Naive B cell (primary cell): ENCODE results near the gene YAP1. TPM values are rescaled to one million over a fixed set of nuclear protein-coding genes. Genes with fewer than 3 reads are reported as not detected.

Experiments used
- ATAC-seq, 2 donors: fragments of 150-1000 bp; cut with Tn5 transposase; 2 replicates each; pipeline ENCODE4 v1.10.0; 2021; ENCODE audit warnings: low read depth in 2 of 2, mild to moderate bottlenecking in 2 of 2, moderate library complexity in 2 of 2
- DNase-seq: peaks from one replicate; pipeline ENCODE4 v3.0.0; 2022
- H3K27ac Mint-ChIP-seq, 6 donors: one replicate each; pipeline ENCODE4 v1.8.0; 2020 to 2022; ENCODE audit warnings: mild to moderate bottlenecking in 6 of 6, mixed read lengths in 6 of 6, moderate library complexity in 5 of 6, inconsistent platforms in 2 of 6
- H3K27me3 Mint-ChIP-seq, 3 donors: one replicate each; pipeline ENCODE4 v1.8.0; 2021 to 2022; ENCODE audit warnings: mixed read lengths in 3 of 3, mild to moderate bottlenecking in 1 of 3
- H3K36me3 Mint-ChIP-seq, 2 donors: one replicate each; pipeline ENCODE4 v1.8.0; 2020 to 2022; ENCODE audit warnings: mixed read lengths in 2 of 2, inconsistent platforms in 1 of 2, mild to moderate bottlenecking in 1 of 2
- H3K4me1 Mint-ChIP-seq, 3 donors: one replicate each; pipeline ENCODE4 v1.8.0; 2020 to 2022; ENCODE audit warnings: mixed read lengths in 3 of 3, inconsistent platforms in 1 of 3, mild to moderate bottlenecking in 1 of 3, moderate library complexity in 1 of 3
- H3K4me3 Mint-ChIP-seq, 8 donors: one replicate each; pipeline ENCODE4 v1.8.0; 2020 to 2022; ENCODE audit warnings: mild to moderate bottlenecking in 8 of 8, mixed read lengths in 8 of 8, moderate library complexity in 8 of 8, inconsistent platforms in 2 of 8
- H3K9me3 Mint-ChIP-seq, 7 donors: one replicate each; pipeline ENCODE4 v1.8.0; 2020 to 2022; ENCODE audit warnings: mixed read lengths in 7 of 7, mild to moderate bottlenecking in 5 of 7, inconsistent platforms in 2 of 7, moderate library complexity in 1 of 7
- polyA plus RNA-seq, 6 donors: library from polyadenylated mRNA; unstranded; fragments of 300-500 nt; fragmentation: Illumina TruSeq; gene quantifications; one replicate each; pipeline ENCODE4 v1.2.3, GENCODE V29; 2021; ENCODE audit warnings: low read depth in 6 of 6

YAP1 gene
- polyA plus RNA-seq, 6 donors from 2014 or later = not detected

GRCh38 chr11:102153082-102153481, 42.8 kb downstream of the YAP1 start:
- H3K4me3 Mint-ChIP-seq = no peak overlapping the region
- DNase-seq (no peak), ATAC-seq (no peak)
- no peak overlapping the region for H3K27ac Mint-ChIP-seq
- H3K4me1 Mint-ChIP-seq = no peaks in the 10 kb centered on the region
- no peaks in the 10 kb centered on the region for H3K36me3 Mint-ChIP-seq
- peaks cover 19 to 26% (median 22%) of the 10 kb centered on the region in 3 donors for H3K27me3 Mint-ChIP-seq
- peaks cover 0 to 2% (median 0%) of the 10 kb centered on the region in 7 donors for H3K9me3 Mint-ChIP-seq

DNA sequence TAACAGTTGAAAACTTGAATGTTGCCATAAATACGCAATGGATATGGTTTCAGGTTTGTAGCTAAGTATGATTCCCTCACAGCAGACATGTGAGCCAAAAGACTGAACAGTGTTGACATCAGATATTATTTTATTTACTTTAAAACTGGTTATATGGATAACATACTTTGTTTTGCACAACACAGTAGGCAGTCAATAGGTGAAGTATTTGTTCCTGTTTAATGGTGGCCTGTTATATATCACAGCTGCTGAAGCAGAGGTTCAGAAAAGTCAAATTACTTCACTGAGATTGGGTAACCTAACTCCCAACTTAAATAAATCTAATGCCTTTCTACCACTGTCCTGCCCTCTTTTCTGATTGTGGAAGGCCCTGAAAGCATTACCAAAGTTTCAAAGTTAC, 44.6 kb downstream of the YAP1 start:
- no peaks in the 10 kb centered on the region for H3K4me1 Mint-ChIP-seq
- H3K9me3 Mint-ChIP-seq = no peaks in the 10 kb centered on the region
- ATAC-seq (no peak), DNase-seq (no peak)
- H3K36me3 Mint-ChIP-seq = no peaks in the 10 kb centered on the region
- no peak overlapping the region for H3K27ac Mint-ChIP-seq
- H3K27me3 Mint-ChIP-seq = peaks cover 16 to 22% (median 21%) of the 10 kb centered on the region in 3 donors
- no peak overlapping the region for H3K4me3 Mint-ChIP-seq

- DNase-seq (no peak), ATAC-seq (no peak)
- Mint-ChIP-seq H3K4me3 (no peak overlapping the region), H3K27me3 (peaks cover 16 to 27% (median 21%) of the 10 kb centered on the region in 3 donors), H3K36me3 (no peaks in the 10 kb centered on the region), H3K9me3 (no peaks in the 10 kb centered on the region), H3K4me1 (no peaks in the 10 kb centered on the region), H3K27ac (peak overlapping the region in 1 of 6 donors; percentile 85)
Observed at GRCh38 chr11:102155676-102156075, 45.4 kb downstream of the YAP1 start.

GRCh38 chr11:102157219-102157618, 47.0 kb downstream of the YAP1 start:
- DNase-seq (no peak), ATAC-seq (no peak)
- Mint-ChIP-seq H3K27me3 (peaks cover 9 to 35% (median 12%) of the 10 kb centered on the region in 3 donors), H3K27ac (no peak overlapping the region), H3K36me3 (no peaks in the 10 kb centered on the region), H3K4me1 (no peaks in the 10 kb centered on the region), H3K9me3 (no peaks in the 10 kb centered on the region), H3K4me3 (no peak overlapping the region)

DNA sequence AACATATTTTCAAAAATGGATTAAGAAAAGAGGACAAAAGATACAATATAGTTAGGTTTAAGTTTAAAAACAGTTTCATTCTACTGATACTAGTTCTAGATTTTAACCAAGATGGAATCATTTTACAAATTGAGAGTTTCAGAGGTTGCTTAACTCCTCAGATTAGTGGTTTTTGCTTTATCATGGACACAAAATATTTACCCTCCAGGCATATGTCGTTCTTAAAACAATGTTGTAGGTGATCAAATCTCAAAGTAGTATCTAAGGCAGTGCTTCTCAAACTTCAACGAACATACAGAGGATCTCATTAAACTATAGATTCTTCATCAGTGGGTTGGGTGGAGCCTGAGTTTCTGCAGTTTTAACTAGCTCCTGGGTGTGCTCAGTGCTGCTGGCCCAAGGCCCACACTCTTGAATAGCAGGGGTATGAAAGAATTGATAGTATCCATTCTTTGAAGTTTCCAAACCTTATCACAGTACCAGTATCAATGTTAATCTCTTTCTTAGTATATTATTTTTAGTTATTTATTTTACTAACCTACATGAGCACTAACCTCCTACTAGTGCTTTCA, 48.0 kb downstream of the YAP1 start:
- Mint-ChIP-seq H3K27ac (no peak overlapping the region), H3K9me3 (no peaks in the 10 kb centered on the region), H3K27me3 (peaks cover 5 to 31% (median 9%) of the 10 kb centered on the region in 3 donors), H3K4me3 (no peak overlapping the region), H3K36me3 (no peaks in the 10 kb centered on the region), H3K4me1 (no peaks in the 10 kb centered on the region)
- DNase-seq (no peak), ATAC-seq (no peak)

DNA sequence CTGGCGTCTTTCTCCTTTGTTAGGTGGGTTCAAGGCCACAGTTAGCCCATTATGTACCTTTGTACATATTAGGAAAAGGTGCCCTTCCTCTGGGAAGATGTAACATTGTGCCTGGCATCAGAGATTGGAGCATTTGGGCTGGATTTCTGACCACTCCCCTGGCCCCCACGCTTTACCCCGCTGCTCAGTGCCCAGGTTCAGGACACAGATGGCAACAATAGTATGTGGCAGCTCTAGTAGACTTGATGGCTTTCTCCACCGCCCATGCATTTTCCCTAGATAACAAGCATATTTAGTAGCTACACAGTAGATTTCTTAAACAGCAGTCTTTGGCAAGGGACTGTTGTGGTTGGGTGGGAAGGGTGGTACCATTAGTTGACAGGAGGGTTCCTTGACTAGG, 53.1 kb downstream of the YAP1 start:
- Mint-ChIP-seq H3K4me1 (no peaks in the 10 kb centered on the region), H3K4me3 (no peak overlapping the region), H3K9me3 (no peaks in the 10 kb centered on the region), H3K27me3 (peaks cover 19 to 39% (median 33%) of the 10 kb centered on the region in 3 donors), H3K27ac (no peak overlapping the region), H3K36me3 (no peaks in the 10 kb centered on the region)
- no peak for ATAC-seq
- no peak for DNase-seq

GRCh38 chr11:102166175-102167064, 56.2 kb downstream of the YAP1 start:
- no peak overlapping the region for H3K27ac Mint-ChIP-seq
- no peak overlapping the region for H3K4me3 Mint-ChIP-seq
- H3K27me3 Mint-ChIP-seq = peaks cover 22 to 36% (median 24%) of the 10 kb centered on the region in 3 donors
- DNase-seq (no peak), ATAC-seq (no peak)
- no peaks in the 10 kb centered on the region for H3K9me3 Mint-ChIP-seq
- H3K36me3 Mint-ChIP-seq = no peaks in the 10 kb centered on the region
- no peaks in the 10 kb centered on the region for H3K4me1 Mint-ChIP-seq

GRCh38 chr11:102168481-102168880, 58.2 kb downstream of the YAP1 start:
- peaks cover 0 to 3% of the 10 kb centered on the region in 2 donors for H3K36me3 Mint-ChIP-seq
- H3K9me3 Mint-ChIP-seq = no peaks in the 10 kb centered on the region
- DNase-seq = no peak
- no peaks in the 10 kb centered on the region for H3K4me1 Mint-ChIP-seq
- no peak overlapping the region for H3K27ac Mint-ChIP-seq
- H3K4me3 Mint-ChIP-seq = no peak overlapping the region
- peaks cover 29 to 52% (median 32%) of the 10 kb centered on the region in 3 donors for H3K27me3 Mint-ChIP-seq
- ATAC-seq = no peak

- DNase-seq (no peak), ATAC-seq (no peak)
- H3K36me3 Mint-ChIP-seq = peaks cover 0 to 3% of the 10 kb centered on the region in 2 donors
- no peak overlapping the region for H3K27ac Mint-ChIP-seq
- no peaks in the 10 kb centered on the region for H3K9me3 Mint-ChIP-seq
- H3K27me3 Mint-ChIP-seq = peaks cover 21 to 41% (median 26%) of the 10 kb centered on the region in 3 donors
- no peaks in the 10 kb centered on the region for H3K4me1 Mint-ChIP-seq
- no peak overlapping the region for H3K4me3 Mint-ChIP-seq
Observed at GRCh38 chr11:102171101-102171500, 60.9 kb downstream of the YAP1 start.

DNA sequence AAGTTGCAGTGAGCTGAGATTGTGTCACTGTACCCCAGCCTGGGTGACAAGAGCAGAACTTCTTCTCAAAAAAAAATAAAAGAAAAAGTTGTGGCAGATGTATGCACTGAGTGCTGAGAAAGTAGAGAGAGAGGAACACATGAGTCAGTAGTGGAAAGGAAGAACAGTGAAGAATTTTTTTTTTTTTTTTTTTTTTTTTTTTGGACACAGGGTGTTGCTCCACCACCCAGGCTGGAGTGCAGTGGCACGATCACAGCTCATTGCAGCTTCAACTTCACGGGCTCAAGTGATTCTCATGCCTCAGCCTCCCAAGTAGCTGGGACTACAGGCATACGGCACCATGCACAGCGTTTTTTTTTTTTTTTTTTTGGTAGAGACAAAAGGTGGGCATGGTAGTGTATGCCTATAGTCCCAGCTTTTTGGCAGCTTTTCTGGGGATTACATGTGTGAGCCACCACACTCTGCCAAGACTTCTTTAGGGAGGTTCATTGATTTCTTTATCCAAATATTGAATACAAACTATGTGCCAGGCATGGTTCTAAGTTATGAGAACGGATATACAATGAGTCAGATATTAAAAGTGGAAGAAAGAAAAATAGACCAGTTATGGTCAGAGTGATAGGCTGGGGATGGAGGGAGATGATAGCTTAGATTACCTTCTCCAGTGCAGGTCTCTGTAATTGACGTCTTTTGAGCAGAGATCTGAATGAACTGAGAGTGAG, 62.0 kb downstream of the YAP1 start:
- no peak overlapping the region for H3K4me3 Mint-ChIP-seq
- no peak for ATAC-seq
- peaks cover 15 to 35% (median 21%) of the 10 kb centered on the region in 3 donors for H3K27me3 Mint-ChIP-seq
- DNase-seq = no peak
- H3K36me3 Mint-ChIP-seq = peaks cover 0 to 3% of the 10 kb centered on the region in 2 donors
- H3K4me1 Mint-ChIP-seq = no peaks in the 10 kb centered on the region
- H3K27ac Mint-ChIP-seq = no peak overlapping the region
- H3K9me3 Mint-ChIP-seq = no peaks in the 10 kb centered on the region

DNA sequence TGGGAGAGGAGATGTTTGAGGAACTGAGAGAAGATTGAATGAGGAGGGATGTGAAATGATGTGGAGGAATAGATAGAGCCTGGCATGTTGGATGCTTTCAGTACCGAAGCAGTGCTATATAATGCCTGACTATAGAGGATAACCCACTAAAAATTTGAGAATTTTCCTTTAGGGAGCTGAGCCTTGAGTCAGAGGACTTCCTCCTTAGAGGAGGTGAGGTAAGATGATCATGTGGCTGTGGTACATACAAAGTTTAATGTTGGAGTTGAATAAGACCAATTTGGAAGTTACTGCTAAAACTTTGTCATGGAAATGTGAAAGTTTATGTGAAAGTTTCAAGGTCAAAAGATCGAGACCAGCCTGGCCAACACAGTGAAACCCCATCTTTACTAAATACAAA, 66.9 kb downstream of the YAP1 start:
- DNase-seq (no peak), ATAC-seq (no peak)
- H3K36me3 Mint-ChIP-seq = peaks cover 0 to 3% of the 10 kb centered on the region in 2 donors
- no peak overlapping the region for H3K27ac Mint-ChIP-seq
- H3K4me1 Mint-ChIP-seq = no peaks in the 10 kb centered on the region
- H3K9me3 Mint-ChIP-seq = no peaks in the 10 kb centered on the region
- H3K4me3 Mint-ChIP-seq = no peak overlapping the region
- peaks cover 18 to 22% (median 21%) of the 10 kb centered on the region in 3 donors for H3K27me3 Mint-ChIP-seq

DNA sequence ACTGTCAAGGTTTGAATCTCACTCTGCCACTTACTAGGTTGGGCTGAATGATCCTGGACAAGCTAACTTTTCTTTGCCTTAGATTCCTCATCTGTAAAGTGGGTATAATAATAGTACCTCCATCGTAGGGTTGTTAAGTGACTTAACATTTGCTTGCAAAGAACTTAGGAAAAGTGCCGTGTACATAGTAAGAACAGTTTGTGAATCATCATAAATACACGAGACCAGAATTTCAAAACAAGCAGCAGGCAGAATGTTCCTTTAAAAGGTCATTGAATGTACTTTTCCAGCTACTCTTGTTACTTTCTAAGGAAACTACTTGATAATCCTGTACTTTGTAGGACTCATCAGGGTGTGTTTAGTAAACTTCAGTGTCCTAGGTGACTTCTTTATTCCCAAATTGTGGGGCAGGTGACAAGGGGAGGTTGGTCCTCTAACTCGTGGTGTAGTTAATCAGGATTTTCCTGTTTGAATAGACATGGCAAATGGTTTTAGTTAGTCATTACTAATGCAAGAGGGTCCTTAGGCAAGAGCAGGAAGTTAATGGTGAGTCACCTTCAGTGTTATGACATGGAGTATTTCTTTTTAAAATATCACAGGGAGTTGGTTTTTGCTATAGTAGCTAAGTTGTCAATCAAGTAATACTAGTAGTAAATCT, 67.9 kb downstream of the YAP1 start:
- H3K36me3 Mint-ChIP-seq = no peaks in the 10 kb centered on the region
- DNase-seq (no peak), ATAC-seq (no peak)
- peaks cover 11 to 15% (median 14%) of the 10 kb centered on the region in 3 donors for H3K27me3 Mint-ChIP-seq
- H3K27ac Mint-ChIP-seq = no peak overlapping the region
- H3K4me1 Mint-ChIP-seq = no peaks in the 10 kb centered on the region
- no peaks in the 10 kb centered on the region for H3K9me3 Mint-ChIP-seq
- H3K4me3 Mint-ChIP-seq = no peak overlapping the region

DNA sequence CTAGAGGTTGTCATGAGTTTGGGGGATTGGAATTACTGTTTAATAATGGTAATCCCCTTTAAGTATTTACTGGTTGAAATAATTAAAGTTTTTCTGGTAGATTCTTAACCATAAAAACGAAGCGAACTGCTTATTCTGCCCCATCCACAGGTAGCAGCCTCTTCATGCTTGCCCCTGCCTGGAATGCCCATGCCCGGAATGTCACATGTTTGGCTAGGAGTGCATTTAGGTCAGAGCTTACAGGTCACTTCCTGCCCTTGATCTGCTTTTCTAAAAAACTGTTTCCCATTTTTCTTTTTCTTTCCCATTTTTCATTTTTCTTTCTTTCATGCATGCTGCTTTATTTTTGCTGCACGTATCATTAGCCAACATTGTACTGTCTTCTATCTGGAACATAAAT, 69.1 kb downstream of the YAP1 start:
- H3K4me1 Mint-ChIP-seq = no peaks in the 10 kb centered on the region
- H3K9me3 Mint-ChIP-seq = no peaks in the 10 kb centered on the region
- DNase-seq (no peak), ATAC-seq (no peak)
- H3K4me3 Mint-ChIP-seq = no peak overlapping the region
- H3K27ac Mint-ChIP-seq = no peak overlapping the region
- H3K27me3 Mint-ChIP-seq = peaks cover 11 to 15% (median 15%) of the 10 kb centered on the region in 3 donors
- H3K36me3 Mint-ChIP-seq = no peaks in the 10 kb centered on the region
